Measurements from ENCODE around the gene ACER1. TPM values are rescaled to one million over a fixed set of nuclear protein-coding genes. Genes with fewer than 3 reads are reported as not detected.
"Not testable (repeated sequence)": the region's sequence is repeated elsewhere in the genome, so short reads cannot be mapped to it uniquely, and the experiment has no call there.

Gene ACER1
- total and polyA plus RNA-seq, 9 donors, result 0.15 to 0.37 (median 0.29) TPM; not detected in 5

GRCh38 chr19:6364353-6364752 lies 30.9 kb upstream of the ACER1 start:
- WGBS, 3 donors, result 94 to 96% (median 95%) methylated on average over 21 of the region's 21 CpGs
- DNase-seq, result peak in 1 of 5 donors; percentile 41
- peaks cover 2% of the 10 kb centered on the region for H3K4me1 ChIP-seq (ENCODE audit: insufficient read depth)
- H3K36me3 ChIP-seq, result no peaks in the 10 kb centered on the region
- TF ChIP-seq EP300 (IDR thresholded peaks at IDR 0.05) (no peak), CTCF (IDR thresholded peaks at IDR 0.05) (no peak), POLR2A (IDR thresholded peaks at IDR 0.05) (no peak)
- intact Hi-C loops (cut with DNase I), result loop anchor here in 2 of 4 donors (5.0 kb wide), 2 partner anchors 147 to 1962 kb away; partner anchors contain the start of genes CHAF1A (in 1 of the 2) and SH3GL1 (in 1 of the 2)
- H3K9me3 ChIP-seq, result no peaks in the 10 kb centered on the region
- H3K4me3 ChIP-seq, result no peak overlapping the region
- no peak overlapping the region for H3K27ac ChIP-seq
- no peaks in the 10 kb centered on the region for H3K27me3 ChIP-seq

DNA sequence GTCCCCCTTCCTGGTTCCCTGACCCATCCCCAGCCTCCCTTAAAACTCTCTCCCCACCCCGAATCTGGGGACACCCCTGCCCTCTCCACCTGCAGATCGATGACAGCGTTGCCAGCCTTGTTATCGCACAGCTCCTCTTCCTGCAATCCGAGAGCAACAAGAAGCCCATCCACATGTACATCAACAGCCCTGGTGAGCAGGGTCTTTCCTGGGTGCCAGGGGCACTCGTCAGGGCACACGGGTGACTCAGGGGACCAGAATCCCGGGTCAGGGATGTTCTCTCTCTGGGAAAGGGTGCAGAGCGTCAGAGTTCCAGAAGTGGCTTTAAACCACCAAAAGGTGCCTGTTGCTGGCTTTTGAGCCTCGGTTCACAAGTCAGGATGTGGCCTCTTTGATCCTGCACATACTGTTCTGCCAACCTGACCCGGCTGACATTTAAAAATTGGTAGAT lies 29.0 kb upstream of the ACER1 start:
- H3K36me3 ChIP-seq, result no peaks in the 10 kb centered on the region
- H3K4me3 ChIP-seq, result peak overlapping the region; percentile 65
- peak overlapping the region; percentile 73 to 92 for H3K27ac ChIP-seq
- peak in 1 of 5 donors; percentile 26 for DNase-seq
- TF ChIP-seq EP300 (IDR thresholded peaks at IDR 0.05) (no peak), CTCF (IDR thresholded peaks at IDR 0.05) (no peak), POLR2A (IDR thresholded peaks at IDR 0.05) (no peak)
- H3K4me1 ChIP-seq (ENCODE audit: insufficient read depth), result peaks cover 2% of the 10 kb centered on the region
- WGBS, 3 donors, result 15 to 23% (median 21%) methylated on average over 11 of the region's 11 CpGs
- H3K9me3 ChIP-seq, result no peaks in the 10 kb centered on the region
- intact Hi-C loops (cut with DNase I), result loop anchor here in 2 of 4 donors (5.0 kb wide), 2 partner anchors 145 to 1960 kb away; partner anchors contain the start of genes CHAF1A (in 1 of the 2) and SH3GL1 (in 1 of the 2)
- H3K27me3 ChIP-seq, result no peaks in the 10 kb centered on the region

GRCh38 chr19:6362027-6362350 lies 28.6 kb upstream of the ACER1 start:
- H3K4me3 ChIP-seq, result peak overlapping the region; percentile 65
- H3K36me3 ChIP-seq, result no peaks in the 10 kb centered on the region
- peak in 3 of 5 donors; percentile 49 to 62 (median 59) for DNase-seq
- H3K27ac ChIP-seq, result peak overlapping the region; percentile 73 to 92
- no peaks in the 10 kb centered on the region for H3K27me3 ChIP-seq
- 0 to 2% (median 1%) methylated on average over 7 of the region's 7 CpGs for WGBS, 3 donors
- no peaks in the 10 kb centered on the region for H3K9me3 ChIP-seq
- no peak for TF ChIP-seq POLR2A (IDR thresholded peaks at IDR 0.05)
- no peak for TF ChIP-seq CTCF (IDR thresholded peaks at IDR 0.05)
- no peak for TF ChIP-seq EP300 (IDR thresholded peaks at IDR 0.05)
- peaks cover 2% of the 10 kb centered on the region for H3K4me1 ChIP-seq (ENCODE audit: insufficient read depth)
- intact Hi-C loops (cut with DNase I), result loop anchor here in 2 of 4 donors (5.0 kb wide), 2 partner anchors 145 to 1960 kb away; partner anchors contain the start of genes CHAF1A (in 1 of the 2) and SH3GL1 (in 1 of the 2)

DNA sequence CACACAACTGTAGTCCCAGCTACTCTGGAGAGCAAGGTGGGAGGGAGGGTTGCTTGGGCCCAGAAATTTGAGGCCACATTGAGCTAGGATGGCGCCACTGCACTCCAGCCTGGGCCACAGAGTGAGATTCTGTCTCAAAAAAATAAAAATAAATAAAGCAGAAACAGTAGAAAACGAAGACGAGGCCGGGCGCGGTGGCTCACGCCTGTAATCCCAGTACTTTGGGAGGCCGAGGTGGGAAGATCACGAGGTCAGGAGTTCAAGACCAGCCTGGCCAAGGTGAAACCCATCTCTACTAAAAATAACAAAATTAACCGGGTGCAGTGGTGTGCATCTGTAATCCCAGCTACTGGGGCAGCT lies 27.4 kb upstream of the ACER1 start:
- not testable (repeated sequence) for H3K27me3 ChIP-seq; H3K4me1 ChIP-seq (ENCODE audit: insufficient read depth); H3K36me3 ChIP-seq; H3K9me3 ChIP-seq
- intact Hi-C loops (cut with DNase I), result loop anchor here in 2 of 4 donors (5.0 kb wide), 2 partner anchors 144 to 1959 kb away; partner anchors contain the start of genes CHAF1A (in 1 of the 2) and SH3GL1 (in 1 of the 2)
- Histone ChIP-seq H3K27ac (peak overlapping the region; percentile 73 to 92), H3K4me3 (peak overlapping the region; percentile 65)
- 92 to 94% (median 93%) methylated on average over 10 of the region's 10 CpGs for WGBS, 3 donors
- peak in 2 of 5 donors; percentile 44 to 51 for DNase-seq

DNA sequence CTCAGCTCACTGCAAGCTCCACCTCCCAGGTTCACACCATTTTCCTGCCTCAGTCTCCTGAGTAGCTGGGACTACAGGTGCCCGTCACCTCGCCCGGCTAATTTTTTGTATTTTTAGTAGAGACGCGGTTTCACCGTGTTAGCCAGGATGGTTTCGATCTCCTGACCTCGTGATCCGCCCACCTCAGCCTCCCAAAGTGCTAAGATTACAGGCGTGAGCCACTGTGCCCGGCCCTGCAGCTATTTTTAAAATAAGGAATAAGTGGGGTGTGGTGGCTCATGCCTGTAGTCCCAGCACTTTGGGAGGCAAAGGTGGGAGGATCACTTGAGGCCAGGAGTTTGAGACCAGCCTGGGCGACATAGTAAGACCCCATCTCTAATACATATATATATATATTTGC lies 27.0 kb upstream of the ACER1 start:
- 91 to 94% (median 94%) methylated on average over 12 of the region's 12 CpGs for WGBS, 3 donors
- H3K4me1 ChIP-seq (ENCODE audit: insufficient read depth); H3K9me3 ChIP-seq; H3K4me3 ChIP-seq; H3K36me3 ChIP-seq; H3K27ac ChIP-seq; H3K27me3 ChIP-seq; DNase-seq: not testable (repeated sequence)
- intact Hi-C loops (cut with DNase I), result loop anchor here in 2 of 4 donors (5.0 kb wide), 2 partner anchors 143 to 1958 kb away; partner anchors contain the start of genes CHAF1A (in 1 of the 2) and SH3GL1 (in 1 of the 2)

All from ovary (tissue), 9 donors.